ENCODE data around the gene GREB1L.

- TF ChIP-seq, protein P1, sequence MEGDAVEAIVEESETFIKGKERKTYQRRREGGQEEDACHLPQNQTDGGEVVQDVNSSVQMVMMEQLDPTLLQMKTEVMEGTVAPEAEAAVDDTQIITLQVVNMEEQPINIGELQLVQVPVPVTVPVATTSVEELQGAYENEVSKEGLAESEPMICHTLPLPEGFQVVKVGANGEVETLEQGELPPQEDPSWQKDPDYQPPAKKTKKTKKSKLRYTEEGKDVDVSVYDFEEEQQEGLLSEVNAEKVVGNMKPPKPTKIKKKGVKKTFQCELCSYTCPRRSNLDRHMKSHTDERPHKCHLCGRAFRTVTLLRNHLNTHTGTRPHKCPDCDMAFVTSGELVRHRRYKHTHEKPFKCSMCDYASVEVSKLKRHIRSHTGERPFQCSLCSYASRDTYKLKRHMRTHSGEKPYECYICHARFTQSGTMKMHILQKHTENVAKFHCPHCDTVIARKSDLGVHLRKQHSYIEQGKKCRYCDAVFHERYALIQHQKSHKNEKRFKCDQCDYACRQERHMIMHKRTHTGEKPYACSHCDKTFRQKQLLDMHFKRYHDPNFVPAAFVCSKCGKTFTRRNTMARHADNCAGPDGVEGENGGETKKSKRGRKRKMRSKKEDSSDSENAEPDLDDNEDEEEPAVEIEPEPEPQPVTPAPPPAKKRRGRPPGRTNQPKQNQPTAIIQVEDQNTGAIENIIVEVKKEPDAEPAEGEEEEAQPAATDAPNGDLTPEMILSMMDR (IDR thresholded peaks at IDR 0.05; ENCODE audit: low read length), result no peak
- TF ChIP-seq EZH2phosphoT487 (IDR thresholded peaks at IDR 0.05; ENCODE audit: low read length) (no peak), EZH2 (optimal IDR thresholded peaks at IDR 0.05; ENCODE audit: low read depth, low read length) (no peak)
Measured at GRCh38 chr18:21458310-21458709, 216.3 kb downstream of the GREB1L start.
